Gastroesophageal sphincter (tissue), 3 donors: ENCODE measurements around the gene RALGPS1.

ENCODE experiments used
- EP300 ChIP-seq: sonication (generic); formaldehyde crosslinking; IDR thresholded peaks from one replicate; pipeline ENCODE4 v1.6.1; 2017; ENCODE audit warnings: antibody characterized with exemption, mild to moderate bottlenecking
- POLR2A ChIP-seq, 2 donors: fragments of 450-650 bp; IDR thresholded peaks; one replicate each; pipeline ENCODE4 v1.6.1; 2017; ENCODE audit warnings: antibody characterized with exemption in 2 of 2, mild to moderate bottlenecking in 2 of 2, moderate library complexity in 1 of 2
- TF ChIP-seq, protein P1 (sequence below), 4 experiments: fragments of 200-600 bp in 2 of 4; fragments of 450-650 bp in 2 of 4; sonication (generic) in 1 of 4; IDR thresholded peaks; one replicate each; pipeline ENCODE4 v1.5.1; 2017 to 2019; ENCODE audit warnings: antibody characterized with exemption in 4 of 4, mild to moderate bottlenecking in 2 of 4, moderate library complexity in 2 of 4

DNA sequence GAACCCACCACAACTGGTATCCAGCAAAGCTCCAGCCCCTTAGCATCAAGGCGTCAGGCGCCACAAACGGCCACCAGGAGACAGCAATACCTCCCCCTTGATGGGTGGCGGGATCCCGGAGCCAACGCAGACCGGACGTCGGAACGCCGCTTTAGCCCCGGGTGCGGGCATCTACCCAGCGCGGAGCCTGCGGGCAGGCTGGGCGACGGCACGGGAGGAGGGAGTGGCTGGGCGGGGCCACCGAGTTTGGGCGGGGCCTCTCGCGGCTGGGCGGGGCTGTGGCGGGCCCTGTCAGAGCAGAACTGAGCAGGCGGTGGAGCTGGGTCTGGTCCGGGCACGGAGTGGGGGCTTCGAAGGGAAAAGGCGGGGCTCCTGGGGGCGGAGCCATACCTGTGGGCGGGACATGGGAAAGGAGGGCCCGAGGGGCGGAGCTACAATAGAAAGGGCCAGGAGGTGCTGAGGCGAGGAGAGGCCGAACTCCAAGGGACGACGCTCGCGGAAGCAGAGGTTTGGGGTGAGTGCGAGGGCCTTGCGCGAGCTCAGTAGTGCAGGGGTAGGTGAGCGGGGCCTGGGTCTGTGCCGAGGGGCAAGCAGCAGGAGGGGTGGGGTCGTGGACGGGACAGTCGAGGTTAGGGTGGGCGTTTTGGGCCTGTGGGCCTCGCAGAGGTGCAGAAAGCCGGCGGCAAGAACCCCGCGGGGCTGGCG is 309.7 kb downstream of the RALGPS1 start:
- TF ChIP-seq, protein P1, sequence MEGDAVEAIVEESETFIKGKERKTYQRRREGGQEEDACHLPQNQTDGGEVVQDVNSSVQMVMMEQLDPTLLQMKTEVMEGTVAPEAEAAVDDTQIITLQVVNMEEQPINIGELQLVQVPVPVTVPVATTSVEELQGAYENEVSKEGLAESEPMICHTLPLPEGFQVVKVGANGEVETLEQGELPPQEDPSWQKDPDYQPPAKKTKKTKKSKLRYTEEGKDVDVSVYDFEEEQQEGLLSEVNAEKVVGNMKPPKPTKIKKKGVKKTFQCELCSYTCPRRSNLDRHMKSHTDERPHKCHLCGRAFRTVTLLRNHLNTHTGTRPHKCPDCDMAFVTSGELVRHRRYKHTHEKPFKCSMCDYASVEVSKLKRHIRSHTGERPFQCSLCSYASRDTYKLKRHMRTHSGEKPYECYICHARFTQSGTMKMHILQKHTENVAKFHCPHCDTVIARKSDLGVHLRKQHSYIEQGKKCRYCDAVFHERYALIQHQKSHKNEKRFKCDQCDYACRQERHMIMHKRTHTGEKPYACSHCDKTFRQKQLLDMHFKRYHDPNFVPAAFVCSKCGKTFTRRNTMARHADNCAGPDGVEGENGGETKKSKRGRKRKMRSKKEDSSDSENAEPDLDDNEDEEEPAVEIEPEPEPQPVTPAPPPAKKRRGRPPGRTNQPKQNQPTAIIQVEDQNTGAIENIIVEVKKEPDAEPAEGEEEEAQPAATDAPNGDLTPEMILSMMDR (IDR thresholded peaks at IDR 0.05), result peak in 3 of 4 experiments; percentile 14 to 40 (median 37)
- TF ChIP-seq EP300 (no peak), POLR2A (IDR thresholded peaks at IDR 0.05) (no peak)
